Measurements from ENCODE around the gene EHMT1. TPM values are rescaled to one million over a fixed set of nuclear protein-coding genes. Genes with fewer than 3 reads are reported as not detected.

EHMT1 gene
- total and polyA plus RNA-seq, 2 of the 13 experiments (the other 11 are each of a cell fraction or from before 2014, with no cell fraction given) = 23.0 to 27.1 TPM

- TF ChIP-seq CREB3 (CRISPR knock-in tag; IDR thresholded peaks at IDR 0.05) (peak; percentile 54; the same call in 1 of the 2 replicates), ZNF563 (CRISPR knock-in tag; IDR thresholded peaks at IDR 0.05) (0 out of 2 replicates have a peak, but pooled peaks have one; percentile 49), MLX (CRISPR knock-in tag; IDR thresholded peaks at IDR 0.05) (no peak), ZNF326 (CRISPR knock-in tag; IDR thresholded peaks at IDR 0.05; ENCODE audit: borderline replicate concordance) (no peak), TFDP2 (CRISPR knock-in tag; IDR thresholded peaks at IDR 0.05) (0 out of 2 replicates have a peak, but pooled peaks have one; percentile 28), ZNF343 (CRISPR knock-in tag; IDR thresholded peaks at IDR 0.05) (no peak), ZZZ3 (CRISPR knock-in tag; IDR thresholded peaks at IDR 0.05; ENCODE audit: borderline replicate concordance) (no peak), POGK (CRISPR knock-in tag; conservative IDR thresholded peaks at IDR 0.05) (peak; percentile 68; the same call in 1 of the 2 replicates), MXI1 (IDR thresholded peaks at IDR 0.05; ENCODE audit: borderline replicate concordance, low read depth, low read length) (peak; percentile 59; the same call in 1 of the 3 replicates), TBP (CRISPR knock-in tag; IDR thresholded peaks at IDR 0.05) (no peak), NFAT5 (CRISPR knock-in tag; IDR thresholded peaks at IDR 0.05) (0 out of 2 replicates have a peak, but pooled peaks have one; percentile 73), THAP7 (CRISPR knock-in tag; IDR thresholded peaks at IDR 0.05) (no peak), ZNF670 (CRISPR knock-in tag; IDR thresholded peaks at IDR 0.05; ENCODE audit: borderline replicate concordance) (no peak), DR1 (CRISPR knock-in tag; IDR thresholded peaks at IDR 0.05) (0 out of 2 replicates have a peak, but pooled peaks have one; percentile 32), BRCA1 (CRISPR knock-in tag; IDR thresholded peaks at IDR 0.05) (no peak), SP4 (CRISPR knock-in tag; IDR thresholded peaks at IDR 0.05) (peak; percentile 67), YEATS4 (CRISPR knock-in tag; IDR thresholded peaks at IDR 0.05; ENCODE audit: borderline replicate concordance) (peak; percentile 45; the same call in 1 of the 2 replicates)
Measured at GRCh38 chr9:137605121-137606004, 13.4 kb upstream of the EHMT1 start, which contains the start of gene ARRDC1 (continued).

All from HepG2 (cell line).